Measurements from ENCODE around the gene TBC1D22B. TPM values are rescaled to one million over a fixed set of nuclear protein-coding genes. Genes with fewer than 3 reads are reported as not detected.
"Not testable (repeated sequence)": the region's sequence is repeated elsewhere in the genome, so short reads cannot be mapped to it uniquely, and the experiment has no call there.

The TBC1D22B gene
- total and polyA plus RNA-seq, 2 donors, result 7.7 to 8.8 TPM

DNA sequence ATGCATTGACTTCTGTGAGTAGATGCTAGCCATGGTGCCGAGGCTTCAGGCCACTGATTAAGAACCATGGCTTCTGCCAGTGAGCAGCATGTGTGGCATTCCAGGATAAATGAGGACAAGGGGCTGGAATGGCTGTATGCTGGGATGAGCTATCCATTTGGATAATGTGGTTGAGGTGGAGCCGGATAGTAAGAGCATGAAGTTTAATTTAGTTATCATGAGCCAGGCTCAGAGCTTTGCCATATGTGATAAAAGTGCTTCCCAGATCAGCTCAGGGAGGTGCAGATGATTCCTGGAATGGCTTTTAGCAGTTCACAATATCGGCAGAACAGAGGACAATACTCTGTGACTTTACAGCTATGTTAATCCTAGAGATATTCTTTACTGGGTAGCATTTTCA, 61.6 kb downstream of the TBC1D22B start:
- WGBS, result 98% methylated on average over 3 of the region's 3 CpGs
- no peaks in the 10 kb centered on the region for H3K9me3 ChIP-seq (ENCODE audit: control insufficient read depth in 2 of 2, insufficient read depth in 1 of 2, low read length in 1 of 2)
- no peak overlapping the region for H3K4me3 ChIP-seq (ENCODE audit: low read length in 2 of 2)
- peaks cover 61 to 89% of the 10 kb centered on the region in 2 donors for H3K36me3 ChIP-seq (ENCODE audit: control insufficient read depth in 2 of 2, insufficient read depth in 2 of 2, low read length in 1 of 2)
- no peak for DNase-seq (ENCODE audit: low read depth in 6 of 9, low spot score in 9 of 9)
- no peaks in the 10 kb centered on the region for H3K27me3 ChIP-seq (ENCODE audit: control insufficient read depth in 2 of 2, insufficient read depth in 1 of 2, low read length in 1 of 2)
- peaks cover 0 to 7% of the 10 kb centered on the region in 2 donors for H3K4me1 ChIP-seq (ENCODE audit: control insufficient read depth in 2 of 2, insufficient read depth in 2 of 2, low read length in 2 of 2)
- no peak overlapping the region for H3K27ac ChIP-seq (ENCODE audit: low read depth in 1 of 2, low read length in 1 of 2)

- 76% methylated on average over 4 of the region's 4 CpGs for WGBS
- DNase-seq (ENCODE audit: low read depth in 6 of 9, low spot score in 9 of 9), result no peak
- H3K9me3 ChIP-seq (ENCODE audit: control insufficient read depth in 2 of 2, insufficient read depth in 1 of 2, low read length in 1 of 2), result no peaks in the 10 kb centered on the region
- H3K27me3 ChIP-seq (ENCODE audit: control insufficient read depth in 2 of 2, insufficient read depth in 1 of 2, low read length in 1 of 2), result no peaks in the 10 kb centered on the region
- H3K27ac ChIP-seq (ENCODE audit: low read depth in 1 of 2, low read length in 1 of 2), result no peak overlapping the region
- H3K4me1 ChIP-seq (ENCODE audit: control insufficient read depth in 2 of 2, insufficient read depth in 2 of 2, low read length in 2 of 2), result no peaks in the 10 kb centered on the region
- H3K4me3 ChIP-seq (ENCODE audit: low read length in 2 of 2), result no peak overlapping the region
- H3K36me3 ChIP-seq (ENCODE audit: control insufficient read depth in 2 of 2, insufficient read depth in 2 of 2, low read length in 1 of 2), result peaks cover 58 to 89% of the 10 kb centered on the region in 2 donors
These were observed 62.4 kb downstream of the TBC1D22B start for GRCh38 chr6:37319856-37320480.

DNA sequence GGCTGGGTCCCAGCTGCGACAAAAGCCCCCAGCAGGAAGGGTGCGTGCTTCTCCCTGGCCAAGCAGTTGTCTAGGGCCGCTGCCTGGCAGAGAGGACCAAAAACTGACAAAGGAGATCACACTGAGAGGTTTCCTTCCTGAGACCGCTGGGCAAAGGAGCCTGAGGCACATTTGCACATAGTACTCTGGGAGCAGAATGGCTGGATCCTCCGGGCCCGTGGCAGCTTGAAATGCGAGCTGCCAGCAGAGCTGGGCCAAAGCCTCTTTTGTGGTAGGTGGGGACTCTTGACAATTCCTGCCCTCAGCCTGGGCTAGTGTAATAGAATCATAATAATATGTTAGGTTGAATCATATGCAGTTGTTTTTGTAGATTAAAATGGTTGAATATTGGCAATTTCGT, 63.1 kb downstream of the TBC1D22B start:
- peaks cover 52 to 82% of the 10 kb centered on the region in 2 donors for H3K36me3 ChIP-seq (ENCODE audit: control insufficient read depth in 2 of 2, insufficient read depth in 2 of 2, low read length in 1 of 2)
- no peaks in the 10 kb centered on the region for H3K27me3 ChIP-seq (ENCODE audit: control insufficient read depth in 2 of 2, insufficient read depth in 1 of 2, low read length in 1 of 2)
- no peaks in the 10 kb centered on the region for H3K4me1 ChIP-seq (ENCODE audit: control insufficient read depth in 2 of 2, insufficient read depth in 2 of 2, low read length in 2 of 2)
- no peak overlapping the region for H3K27ac ChIP-seq (ENCODE audit: low read depth in 1 of 2, low read length in 1 of 2)
- no peak overlapping the region for H3K4me3 ChIP-seq (ENCODE audit: low read length in 2 of 2)
- no peak for DNase-seq (ENCODE audit: low read depth in 6 of 9, low spot score in 9 of 9)
- no peaks in the 10 kb centered on the region for H3K9me3 ChIP-seq (ENCODE audit: control insufficient read depth in 2 of 2, insufficient read depth in 1 of 2, low read length in 1 of 2)
- 93% methylated on average over 8 of the region's 8 CpGs for WGBS

DNA sequence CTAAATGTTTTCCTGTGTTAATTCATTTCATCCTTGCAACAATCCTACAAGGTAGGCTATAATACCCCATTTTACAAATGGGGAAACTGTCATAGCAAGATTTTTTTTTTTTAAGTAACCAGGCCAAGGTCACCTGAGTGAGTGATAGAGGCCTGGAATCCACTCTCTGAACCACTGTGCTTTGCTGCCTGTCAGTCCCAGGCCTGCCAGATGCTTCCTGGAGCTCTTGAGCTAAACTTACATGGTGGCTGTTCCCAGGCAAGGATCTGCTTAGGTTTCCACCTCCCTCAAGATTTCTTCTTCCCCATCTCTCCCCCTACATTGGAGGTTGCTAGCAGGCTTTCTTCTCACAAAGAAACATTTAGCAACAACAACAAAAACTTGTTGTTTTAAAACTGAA, 63.5 kb downstream of the TBC1D22B start:
- H3K27me3 ChIP-seq (ENCODE audit: control insufficient read depth in 2 of 2, insufficient read depth in 1 of 2, low read length in 1 of 2), result no peaks in the 10 kb centered on the region
- H3K4me3 ChIP-seq (ENCODE audit: low read length in 2 of 2), result no peak overlapping the region
- peaks cover 47 to 77% of the 10 kb centered on the region in 2 donors for H3K36me3 ChIP-seq (ENCODE audit: control insufficient read depth in 2 of 2, insufficient read depth in 2 of 2, low read length in 1 of 2)
- DNase-seq (ENCODE audit: low read depth in 6 of 9, low spot score in 9 of 9), result no peak
- H3K4me1 ChIP-seq (ENCODE audit: control insufficient read depth in 2 of 2, insufficient read depth in 2 of 2, low read length in 2 of 2), result no peaks in the 10 kb centered on the region
- H3K9me3 ChIP-seq (ENCODE audit: control insufficient read depth in 2 of 2, insufficient read depth in 1 of 2, low read length in 1 of 2), result no peaks in the 10 kb centered on the region
- H3K27ac ChIP-seq (ENCODE audit: low read depth in 1 of 2, low read length in 1 of 2), result no peak overlapping the region

DNA sequence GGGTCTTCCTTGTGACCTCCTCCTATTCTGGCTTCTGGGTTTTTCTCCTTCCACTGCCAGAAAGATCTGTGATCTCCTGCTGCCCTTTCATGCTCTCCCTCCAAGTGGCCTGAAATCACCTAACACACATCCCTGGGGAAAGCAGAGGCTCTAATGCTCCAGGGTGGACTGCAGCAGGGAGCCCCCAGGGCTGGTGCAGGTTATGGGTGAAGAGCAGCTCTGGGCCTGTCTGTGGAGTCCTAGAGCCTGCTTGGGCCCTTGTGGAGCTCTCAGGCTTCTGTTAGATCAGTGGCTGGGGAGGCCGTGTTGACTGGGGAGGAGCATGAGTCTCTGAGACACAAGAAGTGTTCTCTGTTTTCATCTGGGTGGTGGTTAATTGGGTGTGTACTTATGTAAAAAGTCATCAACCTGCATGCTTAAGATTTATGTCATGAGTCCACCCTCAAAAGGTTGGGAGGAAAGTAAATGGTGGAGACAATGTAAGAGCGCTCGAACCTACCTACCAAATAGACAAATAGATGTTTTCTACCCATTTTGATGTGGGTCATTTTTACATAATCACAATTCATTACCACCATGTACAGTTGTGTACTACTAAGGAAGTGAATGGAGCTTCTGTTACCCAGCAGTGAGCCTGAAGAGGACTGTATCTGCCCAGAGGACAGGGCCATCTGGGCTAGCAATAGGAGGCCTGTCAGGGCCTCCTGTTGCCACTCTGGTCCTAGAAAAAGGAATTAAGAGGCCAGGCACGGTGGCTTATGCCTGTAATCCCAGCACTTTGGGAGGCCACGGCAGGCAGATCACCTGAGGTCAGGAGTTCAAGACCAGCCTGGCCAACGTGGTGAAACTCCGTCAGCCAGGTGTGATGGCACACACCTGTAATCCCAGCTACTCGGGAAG, 64.2 kb downstream of the TBC1D22B start:
- Histone ChIP-seq H3K4me3 (ENCODE audit: low read length in 2 of 2) (no peak overlapping the region), H3K27me3 (ENCODE audit: control insufficient read depth in 2 of 2, insufficient read depth in 1 of 2, low read length in 1 of 2) (no peaks in the 10 kb centered on the region), H3K4me1 (ENCODE audit: control insufficient read depth in 2 of 2, insufficient read depth in 2 of 2, low read length in 2 of 2) (no peaks in the 10 kb centered on the region), H3K36me3 (ENCODE audit: control insufficient read depth in 2 of 2, insufficient read depth in 2 of 2, low read length in 1 of 2) (peaks cover 40 to 71% of the 10 kb centered on the region in 2 donors), H3K27ac (ENCODE audit: low read depth in 1 of 2, low read length in 1 of 2) (no peak overlapping the region), H3K9me3 (ENCODE audit: control insufficient read depth in 2 of 2, insufficient read depth in 1 of 2, low read length in 1 of 2) (no peaks in the 10 kb centered on the region)
- 97% methylated on average over 8 of the region's 8 CpGs for WGBS
- no peak for DNase-seq (ENCODE audit: low read depth in 6 of 9, low spot score in 9 of 9)

DNA sequence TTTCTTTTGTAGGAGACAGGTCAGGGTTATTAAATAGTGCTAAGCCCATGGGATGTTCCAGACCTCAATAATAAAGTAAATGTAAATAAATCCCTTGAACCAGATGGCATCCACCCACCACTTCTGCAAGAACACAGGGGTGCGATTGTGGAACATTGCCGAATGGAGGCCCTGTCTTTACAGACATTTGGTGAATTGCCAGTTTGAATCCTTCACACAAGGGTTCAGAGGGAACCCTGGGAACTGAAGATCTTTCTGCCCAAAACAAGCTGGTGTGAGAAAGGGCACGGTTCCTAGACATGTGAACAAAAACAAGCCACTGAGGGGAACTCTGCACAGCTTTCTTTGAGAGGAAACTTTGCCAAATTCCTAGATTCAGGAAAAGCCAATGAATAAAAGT, 66.0 kb downstream of the TBC1D22B start:
- Histone ChIP-seq H3K4me3 (ENCODE audit: low read length in 2 of 2) (no peak overlapping the region), H3K36me3 (ENCODE audit: control insufficient read depth in 2 of 2, insufficient read depth in 2 of 2, low read length in 1 of 2) (peaks cover 22 to 57% of the 10 kb centered on the region in 2 donors), H3K4me1 (ENCODE audit: control insufficient read depth in 2 of 2, insufficient read depth in 2 of 2, low read length in 2 of 2) (no peaks in the 10 kb centered on the region), H3K9me3 (ENCODE audit: control insufficient read depth in 2 of 2, insufficient read depth in 1 of 2, low read length in 1 of 2) (no peaks in the 10 kb centered on the region), H3K27ac (ENCODE audit: low read depth in 1 of 2, low read length in 1 of 2) (no peak overlapping the region), H3K27me3 (ENCODE audit: control insufficient read depth in 2 of 2, insufficient read depth in 1 of 2, low read length in 1 of 2) (no peaks in the 10 kb centered on the region)
- DNase-seq (ENCODE audit: low read depth in 6 of 9, low spot score in 9 of 9), result no peak
- WGBS, result 63% methylated on average over 3 of the region's 3 CpGs

- no peak for DNase-seq (ENCODE audit: low read depth in 6 of 9, low spot score in 9 of 9)
- Histone ChIP-seq H3K27me3 (ENCODE audit: control insufficient read depth in 2 of 2, insufficient read depth in 1 of 2, low read length in 1 of 2) (no peaks in the 10 kb centered on the region), H3K27ac (ENCODE audit: low read depth in 1 of 2, low read length in 1 of 2) (no peak overlapping the region), H3K9me3 (ENCODE audit: control insufficient read depth in 2 of 2, insufficient read depth in 1 of 2, low read length in 1 of 2) (no peaks in the 10 kb centered on the region), H3K36me3 (ENCODE audit: control insufficient read depth in 2 of 2, insufficient read depth in 2 of 2, low read length in 1 of 2) (peaks cover 17 to 52% of the 10 kb centered on the region in 2 donors), H3K4me1 (ENCODE audit: control insufficient read depth in 2 of 2, insufficient read depth in 2 of 2, low read length in 2 of 2) (no peaks in the 10 kb centered on the region), H3K4me3 (ENCODE audit: low read length in 2 of 2) (no peak overlapping the region)
- 72% methylated on average over 4 of the region's 4 CpGs for WGBS
These were observed 66.8 kb downstream of the TBC1D22B start for GRCh38 chr6:37324131-37325033.

GRCh38 chr6:37330345-37330744, 72.8 kb downstream of the TBC1D22B start:
- not testable (repeated sequence) for DNase-seq (ENCODE audit: low read depth in 6 of 9, low spot score in 9 of 9); H3K4me1 ChIP-seq (ENCODE audit: control insufficient read depth in 2 of 2, insufficient read depth in 2 of 2, low read length in 2 of 2); H3K27me3 ChIP-seq (ENCODE audit: control insufficient read depth in 2 of 2, insufficient read depth in 1 of 2, low read length in 1 of 2); H3K4me3 ChIP-seq (ENCODE audit: low read length in 2 of 2); H3K9me3 ChIP-seq (ENCODE audit: control insufficient read depth in 2 of 2, insufficient read depth in 1 of 2, low read length in 1 of 2); H3K27ac ChIP-seq (ENCODE audit: low read depth in 1 of 2, low read length in 1 of 2)
- H3K36me3 ChIP-seq (ENCODE audit: control insufficient read depth in 2 of 2, insufficient read depth in 2 of 2, low read length in 1 of 2), result peaks cover 27 to 39% of the 10 kb centered on the region in 2 donors
- WGBS, result 91% methylated on average over 10 of the region's 10 CpGs
